ENCODE data around the gene NCBP1. TPM values are rescaled to one million over a fixed set of nuclear protein-coding genes. Genes with fewer than 3 reads are reported as not detected.
A peak's percentile ranks its signal among the peaks of the same experiment; 100 is the strongest.

The NCBP1 gene
- total and polyA plus RNA-seq, 9 of the 15 experiments (the other 6 are each of a cell fraction or from before 2014, with no cell fraction given), result 29.4 to 69.7 (median 57.5) TPM

- TF ChIP-seq ZNF398 (CRISPR knock-in tag; IDR thresholded peaks at IDR 0.05) (no peak), ZNF639 (CRISPR knock-in tag; conservative IDR thresholded peaks at IDR 0.05 in 1 of 2, IDR thresholded peaks at IDR 0.05 in 1 of 2) (peak in 1 of 2 experiments; percentile 100; a peak in 2 of 4 replicates), TSHZ1 (CRISPR knock-in tag; IDR thresholded peaks at IDR 0.05) (no peak), HIVEP1 (CRISPR knock-in tag; IDR thresholded peaks at IDR 0.05) (no peak), ZBTB34 (CRISPR knock-in tag; IDR thresholded peaks at IDR 0.05) (no peak), GTF3C2 (IDR thresholded peaks at IDR 0.05; ENCODE audit: borderline replicate concordance, extremely low read depth, insufficient read length) (no peak), COPS2 (conservative IDR thresholded peaks at IDR 0.05) (no peak), ZNF830 (CRISPR knock-in tag; IDR thresholded peaks at IDR 0.05) (no peak), SRSF3 (IDR thresholded peaks at IDR 0.05; ENCODE audit: insufficient read depth, low read length) (no peak), U2AF2 (optimal IDR thresholded peaks at IDR 0.05; ENCODE audit: low read depth, low read length) (no peak), SAP30 (IDR thresholded peaks at IDR 0.05; ENCODE audit: borderline replicate concordance, insufficient read depth, low read depth, low read length, poor library complexity, severe bottlenecking) (peak; percentile 88), ZNF507 (tag; conservative IDR thresholded peaks at IDR 0.05) (no peak), NFIC (IDR thresholded peaks at IDR 0.05) (no peak; the same call in 1 of the 2 replicates), MCM2 (IDR thresholded peaks at IDR 0.05; ENCODE audit: low read depth) (no peak)
These were observed at the start of gene NCBP1, which contains the start of gene TSTD2 (continued) for GRCh38 chr9:97632985-97633858.
